Ovary (tissue), 3 donors: Measurements from ENCODE around the gene CHD9.

ENCODE experiments used
- POLR2A ChIP-seq: fragments of 450-650 bp; IDR thresholded peaks from one replicate; pipeline ENCODE4 v1.6.1; 2017; ENCODE audit warnings: antibody characterized with exemption, mild to moderate bottlenecking, moderate library complexity
- TF ChIP-seq, protein P1 (sequence below), 3 donors: fragments of 450-650 bp in 2 of 3; fragments of 200-600 bp in 1 of 3; IDR thresholded peaks; one replicate each; pipeline versions ENCODE4 v1.5.1 to v1.8.0; 2016 to 2022; ENCODE audit warnings: antibody characterized with exemption in 3 of 3, mild to moderate bottlenecking in 1 of 3
- donor health status: DM: no; HTN: no; CAD: no.

DNA sequence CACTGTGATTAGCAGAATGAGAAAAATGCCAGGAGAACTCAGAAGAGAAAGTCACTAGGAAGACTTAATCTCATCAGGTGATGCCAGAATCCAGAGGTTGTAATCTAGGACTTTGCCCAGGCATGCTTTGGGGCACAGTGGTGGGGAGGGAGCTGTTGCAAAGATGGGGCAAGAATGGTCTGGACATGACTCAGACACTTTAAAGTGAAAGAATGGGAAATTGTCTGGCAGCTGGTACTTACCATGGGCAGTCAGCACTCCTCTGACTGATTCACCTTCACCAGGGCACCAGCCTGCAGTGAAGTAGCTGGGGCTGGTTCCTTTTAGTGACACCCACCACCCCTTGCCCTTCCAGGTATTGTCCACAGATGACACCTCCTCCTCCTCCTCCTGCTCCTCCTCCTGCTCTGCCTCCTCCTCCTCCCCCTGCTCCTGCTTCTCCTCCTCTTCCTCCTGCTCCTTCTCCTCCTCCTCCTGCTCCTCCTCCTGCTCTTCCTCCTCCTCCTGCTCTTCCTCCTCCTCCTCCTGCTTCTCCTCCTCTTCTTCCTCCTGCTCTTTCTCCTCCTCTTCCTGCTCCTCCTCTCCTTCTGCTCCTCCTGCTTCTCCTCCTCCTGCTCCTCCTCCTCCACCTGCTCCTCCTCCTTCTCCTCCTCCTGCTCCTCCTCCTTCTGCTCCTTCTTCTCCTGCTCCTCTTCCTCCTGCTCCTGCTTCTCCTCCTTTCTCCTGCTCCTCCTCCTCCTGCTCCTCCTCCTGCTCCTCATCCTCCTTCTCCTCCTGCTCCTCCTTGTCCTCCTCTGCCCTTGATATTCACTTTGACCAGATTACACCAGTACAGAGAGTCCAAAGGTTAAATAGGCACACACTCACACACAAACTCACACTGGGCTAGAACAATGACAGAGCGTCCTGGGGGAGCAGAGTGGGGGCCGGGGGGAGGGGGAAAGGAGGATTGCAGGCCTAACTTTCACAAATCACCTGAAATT, 2.0 kb upstream of the CHD9 start, which contains the start of gene CHD9NB:
- TF ChIP-seq POLR2A: no peak
- TF ChIP-seq, protein P1, sequence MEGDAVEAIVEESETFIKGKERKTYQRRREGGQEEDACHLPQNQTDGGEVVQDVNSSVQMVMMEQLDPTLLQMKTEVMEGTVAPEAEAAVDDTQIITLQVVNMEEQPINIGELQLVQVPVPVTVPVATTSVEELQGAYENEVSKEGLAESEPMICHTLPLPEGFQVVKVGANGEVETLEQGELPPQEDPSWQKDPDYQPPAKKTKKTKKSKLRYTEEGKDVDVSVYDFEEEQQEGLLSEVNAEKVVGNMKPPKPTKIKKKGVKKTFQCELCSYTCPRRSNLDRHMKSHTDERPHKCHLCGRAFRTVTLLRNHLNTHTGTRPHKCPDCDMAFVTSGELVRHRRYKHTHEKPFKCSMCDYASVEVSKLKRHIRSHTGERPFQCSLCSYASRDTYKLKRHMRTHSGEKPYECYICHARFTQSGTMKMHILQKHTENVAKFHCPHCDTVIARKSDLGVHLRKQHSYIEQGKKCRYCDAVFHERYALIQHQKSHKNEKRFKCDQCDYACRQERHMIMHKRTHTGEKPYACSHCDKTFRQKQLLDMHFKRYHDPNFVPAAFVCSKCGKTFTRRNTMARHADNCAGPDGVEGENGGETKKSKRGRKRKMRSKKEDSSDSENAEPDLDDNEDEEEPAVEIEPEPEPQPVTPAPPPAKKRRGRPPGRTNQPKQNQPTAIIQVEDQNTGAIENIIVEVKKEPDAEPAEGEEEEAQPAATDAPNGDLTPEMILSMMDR (IDR thresholded peaks at IDR 0.05): no peak
